MV-4-11 (cell line): ENCODE results near the gene RAB4B.
"Not testable (repeated sequence)": the region's sequence is repeated elsewhere in the genome, so short reads cannot be mapped to it uniquely, and the experiment has no call there.

Experiments used
- DNase-seq: peaks from one replicate; lab custom pipeline; 2025; lab: John Stamatoyannopoulos, UW

Gene RAB4B

DNA sequence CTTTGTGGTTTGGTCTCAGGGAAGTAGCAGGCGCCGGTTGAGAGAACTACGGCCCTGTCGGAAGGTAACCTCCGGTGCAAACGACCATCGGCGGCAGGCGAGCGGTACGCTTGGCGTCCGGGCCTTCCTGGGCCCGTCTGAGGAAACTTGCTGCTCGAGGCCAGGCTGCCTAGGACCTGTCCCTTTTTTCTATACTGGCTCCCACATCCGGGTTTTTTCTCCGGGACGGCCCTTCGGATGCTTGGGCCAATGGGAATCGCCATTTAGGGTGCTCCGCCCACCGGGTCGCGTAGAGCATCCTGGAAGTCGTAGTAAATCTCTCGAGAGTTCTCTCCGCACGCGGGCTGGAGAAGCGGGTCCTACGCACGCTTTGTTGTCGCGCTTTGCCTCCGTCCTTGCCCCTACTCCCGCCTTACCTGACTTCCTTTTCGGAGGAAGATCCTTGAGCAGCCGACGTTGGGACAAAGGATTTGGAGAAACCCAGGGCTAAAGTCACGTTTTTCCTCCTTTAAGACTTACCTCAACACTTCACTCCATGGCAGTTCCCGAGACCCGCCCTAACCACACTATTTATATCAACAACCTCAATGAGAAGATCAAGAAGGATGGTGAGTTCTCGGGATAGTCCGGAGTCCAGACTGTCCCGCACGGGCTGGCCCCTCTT, 27.0 kb upstream of the RAB4B start, which contains the start of gene SNRPA:
Gene SNRPA, plus strand, starts transcription at position 330 of the 664 bp plus-strand sequence. Its CDS starts 206 bp downstream, at position 536.
- peak; percentile 99 for DNase-seq

DNA sequence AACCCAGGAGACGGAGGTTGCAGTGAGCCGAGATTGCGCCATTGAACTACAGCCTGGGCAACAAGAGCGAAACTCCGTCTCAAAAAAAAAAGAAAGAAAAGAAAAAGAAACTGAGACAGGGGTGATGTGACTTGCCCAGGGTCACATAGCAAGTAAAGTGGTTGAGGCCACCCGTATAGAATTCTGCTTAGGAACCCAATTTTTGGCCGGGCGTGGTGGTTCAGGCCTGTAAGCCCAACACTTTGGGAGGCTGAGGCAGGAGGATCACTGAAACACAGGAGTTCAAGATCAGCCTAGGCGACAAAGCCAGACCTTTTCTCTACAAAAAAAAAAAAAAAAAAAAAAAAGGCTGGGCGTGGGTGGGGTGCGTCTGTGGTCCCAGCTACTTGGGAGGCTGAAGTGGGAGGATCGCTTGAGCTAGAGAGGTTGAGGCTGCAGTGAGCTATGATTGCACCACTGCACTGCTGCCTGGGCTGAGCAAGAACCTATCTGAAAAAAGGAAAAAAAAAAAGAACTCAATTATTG, 25.7 kb upstream of the RAB4B start:
- peak; percentile 32 for DNase-seq

DNA sequence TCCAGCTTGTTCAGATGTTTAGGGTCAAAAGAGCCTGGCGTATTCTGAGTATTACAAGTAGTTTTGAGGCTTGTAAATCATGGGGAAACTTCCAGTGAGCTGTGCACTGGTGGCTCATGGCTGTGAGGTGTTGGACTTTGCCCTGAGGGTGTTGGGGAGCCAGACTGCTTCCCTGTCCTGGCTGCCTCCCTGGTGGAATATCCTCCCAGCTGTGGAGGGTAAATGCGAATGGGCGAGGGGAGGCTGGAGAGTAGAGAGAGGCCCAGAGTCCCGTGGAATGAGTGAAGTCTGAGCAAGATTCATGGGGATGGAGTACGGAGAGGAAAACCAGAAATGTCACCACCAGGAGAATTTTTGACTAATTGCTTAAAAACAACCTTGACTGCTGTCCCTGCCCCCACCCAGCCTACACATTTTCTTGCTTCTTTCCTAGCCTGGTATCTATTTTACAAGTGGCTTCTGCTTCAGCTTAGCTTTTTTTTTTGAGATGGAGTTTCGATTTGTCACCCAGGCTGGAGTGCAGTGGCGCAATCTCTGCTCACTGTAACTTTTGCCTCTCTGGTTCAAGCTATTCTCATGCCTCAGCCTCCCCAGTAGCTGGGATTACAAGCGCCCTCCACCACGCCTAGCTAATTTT, 23.3 kb upstream of the RAB4B start:
- DNase-seq = peak; percentile 95

DNA sequence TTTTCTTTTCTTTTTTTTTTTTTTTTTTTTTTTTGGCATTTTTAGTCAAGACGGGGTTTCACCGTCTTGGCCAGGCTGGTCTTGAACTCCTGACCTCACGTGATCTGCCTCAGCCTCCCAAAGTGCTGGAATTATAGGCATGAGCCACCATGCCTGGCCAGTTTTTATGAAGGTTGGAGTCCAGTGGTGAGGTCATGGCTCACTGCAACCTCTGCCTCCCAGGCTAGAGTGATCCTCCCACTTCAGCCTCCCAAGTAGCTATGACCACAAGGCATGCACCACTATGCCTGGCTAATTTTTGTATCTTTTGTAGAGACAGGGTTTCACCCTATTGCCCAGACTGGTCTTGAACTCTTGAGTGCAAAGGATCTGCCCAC, 22.8 kb upstream of the RAB4B start:
- no peak for DNase-seq

DNA sequence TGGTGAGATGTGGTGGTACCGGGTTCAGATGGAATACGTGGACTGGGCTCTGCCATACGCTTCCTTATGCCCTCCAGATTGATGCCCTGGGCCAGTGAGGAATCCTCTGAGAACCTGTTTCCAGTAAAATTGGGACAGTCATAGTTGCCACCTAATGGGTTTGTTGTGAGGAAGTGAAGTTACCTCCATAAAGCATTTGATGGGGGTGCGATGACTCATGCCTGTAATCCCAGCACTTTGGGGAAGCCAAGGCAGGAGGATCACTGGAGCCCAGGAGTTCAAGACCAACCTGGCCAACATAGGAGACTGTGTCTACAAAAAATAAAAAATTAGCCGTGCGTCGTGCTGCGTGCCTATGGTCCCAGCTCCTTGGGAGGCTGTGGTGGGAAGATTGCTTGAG, 22.3 kb upstream of the RAB4B start:
- DNase-seq = no peak

DNA sequence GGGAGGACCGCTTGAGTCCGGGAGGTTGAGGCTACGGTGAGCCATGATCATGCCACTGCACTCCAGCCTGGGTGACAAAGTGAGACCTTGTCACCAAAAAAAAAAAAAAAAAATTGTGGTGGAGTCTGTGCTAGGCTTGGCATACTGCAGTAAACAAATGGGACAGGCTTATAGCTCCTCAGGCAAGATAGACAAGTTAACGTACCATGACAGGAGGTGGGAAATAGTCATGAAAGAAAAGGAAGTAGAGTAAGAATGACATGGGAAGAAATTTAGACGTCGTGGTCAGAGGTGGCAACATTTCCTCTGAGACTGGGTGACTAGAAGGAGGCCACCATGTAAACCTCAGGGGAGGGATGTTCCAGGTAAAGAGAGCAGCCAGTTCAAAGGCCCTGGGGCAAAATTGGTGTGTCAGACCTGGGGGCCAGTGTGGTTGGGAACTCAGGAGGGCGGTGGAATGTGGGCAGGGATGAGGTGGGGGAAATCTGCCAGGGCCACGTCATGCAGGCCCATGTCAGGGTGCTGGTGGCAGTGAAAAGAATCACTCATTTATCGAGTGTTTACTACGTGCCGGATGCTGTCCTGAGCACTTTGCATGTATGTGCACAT, 21.4 kb upstream of the RAB4B start:
- no peak for DNase-seq

DNA sequence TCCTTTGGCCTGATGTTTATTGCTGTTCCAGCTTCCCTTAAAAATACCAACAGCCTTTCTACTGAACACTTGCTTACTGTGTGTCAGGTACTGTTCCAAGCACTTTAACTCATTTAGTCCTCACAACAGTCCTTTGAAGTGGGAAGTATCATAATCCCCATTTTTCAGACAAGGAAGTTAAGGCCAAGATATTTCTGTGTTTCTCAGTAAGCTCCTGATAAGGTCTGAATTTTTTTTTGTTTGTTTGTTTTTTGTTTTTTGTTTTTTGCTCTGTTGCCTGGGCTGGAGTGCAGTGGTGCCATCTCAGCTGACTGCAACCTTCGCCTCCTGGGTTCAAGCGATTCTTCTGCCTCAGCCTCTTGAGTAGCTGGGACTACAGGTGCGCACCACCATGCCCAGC, 19.6 kb upstream of the RAB4B start:
- no peak for DNase-seq

DNA sequence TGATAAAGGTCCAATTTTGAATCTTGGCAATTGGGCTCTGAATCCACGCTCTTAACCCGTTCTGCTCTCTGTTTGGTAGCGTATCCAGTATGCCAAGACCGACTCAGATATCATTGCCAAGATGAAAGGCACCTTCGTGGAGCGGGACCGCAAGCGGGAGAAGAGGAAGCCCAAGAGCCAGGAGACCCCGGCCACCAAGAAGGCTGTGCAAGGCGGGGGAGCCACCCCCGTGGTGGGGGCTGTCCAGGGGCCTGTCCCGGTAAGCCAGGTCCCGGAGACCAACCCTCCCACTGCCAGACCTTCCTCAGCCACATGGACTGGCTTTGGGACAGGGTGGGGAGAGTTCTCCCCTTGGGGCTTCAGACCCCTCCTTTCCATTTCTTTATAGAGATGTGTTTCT, 18.7 kb upstream of the RAB4B start:
- no peak for DNase-seq

DNA sequence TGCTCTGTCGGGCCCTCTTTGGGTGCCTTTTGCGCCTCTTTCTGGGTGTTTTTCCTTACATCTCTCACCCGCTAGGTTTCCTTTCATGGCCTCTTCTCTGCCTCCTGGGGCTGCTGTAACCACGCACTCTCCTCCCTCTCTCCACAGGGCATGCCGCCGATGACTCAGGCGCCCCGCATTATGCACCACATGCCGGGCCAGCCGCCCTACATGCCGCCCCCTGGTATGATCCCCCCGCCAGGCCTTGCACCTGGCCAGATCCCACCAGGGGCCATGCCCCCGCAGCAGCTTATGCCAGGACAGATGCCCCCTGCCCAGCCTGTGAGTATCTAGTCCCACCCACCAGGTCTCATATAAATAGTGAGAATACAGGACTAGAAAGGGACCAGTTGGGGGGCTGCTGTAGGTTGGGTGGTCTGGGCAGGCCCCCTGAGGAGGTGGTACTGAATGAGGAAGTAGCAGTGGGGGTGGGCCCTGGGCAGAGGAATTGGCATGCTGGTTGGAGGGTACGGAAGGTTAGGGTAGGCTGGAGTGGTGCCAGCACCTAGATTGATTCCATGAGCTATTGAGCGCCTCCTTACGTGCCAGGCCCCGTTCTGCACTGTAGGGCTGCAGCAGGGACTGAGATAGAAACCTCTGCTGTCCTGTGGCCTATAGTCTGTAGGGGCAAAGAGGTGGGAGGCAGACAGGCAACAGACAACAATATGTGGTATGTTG, 15.1 kb upstream of the RAB4B start:
- peak; percentile 68 for DNase-seq

DNA sequence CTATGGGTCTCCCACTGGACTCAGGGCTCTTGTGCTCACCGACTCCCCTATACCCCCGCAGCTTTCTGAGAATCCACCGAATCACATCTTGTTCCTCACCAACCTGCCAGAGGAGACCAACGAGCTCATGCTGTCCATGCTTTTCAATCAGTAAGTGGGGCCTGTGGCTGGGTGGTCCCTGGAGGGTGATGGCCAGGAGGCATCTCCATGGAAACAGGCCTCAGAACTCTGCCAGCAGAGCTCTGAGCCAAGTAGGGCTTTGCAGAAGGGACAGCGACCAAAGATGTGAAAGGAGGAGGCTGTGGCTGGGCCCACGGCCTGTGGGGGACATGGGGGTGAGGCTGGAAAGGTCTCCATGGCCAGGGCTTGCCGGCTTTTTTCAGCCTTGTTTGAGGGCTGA, 14.5 kb upstream of the RAB4B start:
- no peak for DNase-seq

DNA sequence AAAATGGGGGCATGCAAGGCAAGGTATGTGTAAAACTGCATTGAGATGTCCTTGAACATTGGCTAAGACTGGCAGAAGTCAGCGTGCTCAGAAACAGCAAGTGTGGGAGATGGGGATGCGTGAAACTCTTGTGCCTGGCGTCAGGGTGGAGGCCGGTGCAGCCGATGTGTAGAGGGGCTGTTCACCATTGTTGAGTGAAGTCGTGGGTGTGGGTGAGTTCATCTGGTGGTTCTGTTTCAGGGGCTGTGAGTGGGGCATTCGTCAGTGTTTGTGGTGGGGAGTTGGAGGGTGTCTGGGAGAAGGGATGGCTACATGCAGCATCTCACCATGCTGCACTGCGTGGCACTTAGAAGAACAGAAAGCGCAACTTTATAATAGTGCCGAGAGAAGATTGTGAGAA, 14.1 kb upstream of the RAB4B start:
- no peak for DNase-seq

DNA sequence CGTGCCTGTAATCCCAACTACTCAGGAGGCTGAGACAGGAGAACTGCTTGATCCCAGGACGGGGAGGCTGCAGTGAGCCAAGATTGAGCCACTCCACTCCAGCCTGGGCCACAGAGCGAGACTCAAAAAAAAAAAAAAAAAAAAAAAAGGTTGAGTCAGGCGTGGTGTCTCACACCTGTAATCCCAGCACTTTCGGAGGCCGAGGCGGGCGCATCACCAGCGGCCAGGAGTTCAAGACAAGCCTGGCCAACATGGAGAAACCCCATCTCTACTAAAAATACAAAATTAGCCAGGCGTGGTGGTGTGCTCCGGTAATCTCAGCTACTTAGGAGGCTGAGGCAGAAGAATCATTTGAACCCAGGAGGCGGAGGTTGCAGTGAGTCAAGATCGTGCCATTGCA, 11.7 kb upstream of the RAB4B start:
- not testable (repeated sequence) for DNase-seq

DNA sequence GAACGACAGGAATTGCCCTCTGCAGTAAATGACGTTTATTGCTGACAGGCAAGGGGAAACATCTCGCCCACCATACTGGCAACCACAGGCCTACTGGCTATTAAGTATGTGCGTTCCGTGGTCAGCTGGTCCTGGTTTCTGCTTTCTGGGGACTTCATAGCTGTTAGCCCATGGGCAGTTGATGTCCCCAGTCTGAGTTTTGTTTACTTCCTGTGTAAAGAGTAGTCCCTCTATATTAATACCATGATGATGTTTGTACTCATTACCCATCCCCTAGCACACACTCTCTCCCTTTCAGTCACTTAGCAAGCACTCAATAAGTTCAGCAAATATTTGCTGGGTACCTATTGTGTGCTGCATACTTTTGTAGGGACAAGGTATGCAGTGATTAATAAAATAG, 9.2 kb upstream of the RAB4B start:
- DNase-seq = peak; percentile 55

DNA sequence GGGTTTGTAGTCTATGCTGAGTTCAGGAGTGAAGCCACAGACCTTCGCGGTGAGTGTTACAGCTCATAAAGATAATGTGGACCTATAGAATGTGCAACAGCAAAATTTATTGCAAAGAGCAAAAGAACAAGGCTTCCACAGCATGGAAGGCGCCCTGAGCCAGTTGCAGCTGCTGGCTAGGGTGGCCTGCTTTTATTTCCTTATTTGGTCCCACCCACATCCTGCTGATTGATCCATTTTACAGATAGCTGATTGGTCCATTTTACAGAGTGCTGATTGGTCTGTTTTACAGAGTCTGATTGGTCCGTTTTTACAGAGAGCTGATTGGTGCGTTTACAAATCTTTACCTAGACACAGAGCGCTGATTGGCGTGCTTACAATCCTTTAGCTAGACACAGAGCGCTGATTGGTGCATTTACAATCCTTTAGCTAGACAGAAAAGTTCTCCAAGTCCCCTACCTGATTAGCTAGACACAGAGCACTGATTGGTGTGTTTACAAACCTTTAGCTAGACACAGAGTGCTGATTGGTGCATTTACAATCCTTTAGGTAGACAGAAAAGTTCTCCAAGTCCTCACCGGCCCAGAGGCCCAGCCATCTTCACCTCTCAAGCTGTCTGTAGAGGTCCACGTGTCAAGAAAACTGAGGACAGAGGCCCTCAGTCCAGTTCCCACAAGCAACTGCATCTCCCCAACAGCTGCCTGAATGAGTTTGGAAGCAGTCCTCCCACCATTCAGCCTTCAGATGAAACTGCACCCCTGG, 6.8 kb upstream of the RAB4B start:
- peak; percentile 71 for DNase-seq

DNA sequence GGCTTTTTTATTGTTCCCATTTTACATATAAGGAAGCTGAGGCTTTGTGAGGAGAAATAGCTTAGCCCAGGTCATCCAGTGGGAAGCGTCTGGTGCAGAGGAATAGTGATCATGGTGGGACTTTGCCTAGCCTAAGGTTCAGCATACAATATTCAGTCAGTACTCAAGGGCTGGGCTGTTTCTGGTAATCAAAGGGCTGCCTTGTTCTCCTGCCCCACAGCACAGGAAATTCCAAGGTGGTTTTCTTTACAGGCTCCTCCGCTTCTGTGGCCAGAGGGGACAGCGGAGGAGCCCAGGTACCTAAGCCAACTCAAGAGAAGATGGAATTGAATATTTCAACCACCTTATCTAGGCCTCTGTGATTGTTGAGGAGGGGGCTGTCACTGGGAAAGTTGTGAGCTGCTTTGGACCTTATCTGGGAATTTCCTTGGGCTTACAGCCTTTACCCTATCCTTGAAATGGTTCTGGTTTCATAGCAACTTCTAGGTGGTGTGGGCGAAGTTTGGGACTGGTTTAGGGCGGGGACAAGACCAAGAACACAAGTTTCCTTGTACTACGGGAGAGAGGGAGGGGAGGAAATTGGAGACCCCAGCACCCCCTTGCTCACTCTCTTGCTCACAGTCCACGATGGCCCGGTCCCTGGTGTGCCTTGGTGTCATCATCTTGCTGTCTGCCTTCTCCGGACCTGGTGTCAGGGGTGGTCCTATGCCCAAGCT, 3.0 kb upstream of the RAB4B start, which contains the start of gene MIA:
Gene MIA, plus strand, starts transcription at position 606 of the 716 bp plus-strand sequence. Its CDS starts 22 bp downstream, at position 628.
- no peak for DNase-seq

DNA sequence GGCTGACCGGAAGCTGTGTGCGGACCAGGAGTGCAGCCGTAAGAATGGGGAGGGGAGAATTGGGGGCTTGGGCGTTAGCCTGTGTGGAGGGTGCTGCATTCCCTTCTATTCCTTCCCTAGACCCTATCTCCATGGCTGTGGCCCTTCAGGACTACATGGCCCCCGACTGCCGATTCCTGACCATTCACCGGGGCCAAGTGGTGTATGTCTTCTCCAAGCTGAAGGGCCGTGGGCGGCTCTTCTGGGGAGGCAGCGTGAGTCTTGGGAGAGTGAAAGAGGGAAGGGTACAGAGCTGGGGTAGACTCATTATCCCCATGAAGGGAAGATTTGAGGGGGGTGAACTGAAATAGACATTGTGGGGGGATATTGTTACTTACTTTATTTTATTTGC, 2.4 kb upstream of the RAB4B start:
- DNase-seq = no peak

DNA sequence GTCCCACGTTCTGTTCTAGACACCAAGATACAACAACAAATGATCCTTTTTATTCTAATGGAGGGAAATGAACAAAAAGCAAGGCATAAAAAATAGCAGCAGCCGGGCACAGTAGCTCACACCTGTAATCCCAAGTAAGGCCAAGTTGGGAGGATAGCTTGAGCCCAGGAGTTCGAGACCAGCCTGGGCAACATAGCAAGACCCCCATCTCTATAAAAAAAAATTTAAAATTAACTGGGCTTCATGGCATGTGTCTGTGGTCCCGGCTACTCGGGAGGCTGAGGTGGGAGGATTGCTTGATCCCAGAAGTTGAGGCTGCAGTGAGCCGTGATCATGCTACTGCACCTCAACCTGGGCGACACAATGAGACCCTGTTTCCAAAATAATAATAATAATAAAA, 1.7 kb upstream of the RAB4B start:
- DNase-seq = no peak

DNA sequence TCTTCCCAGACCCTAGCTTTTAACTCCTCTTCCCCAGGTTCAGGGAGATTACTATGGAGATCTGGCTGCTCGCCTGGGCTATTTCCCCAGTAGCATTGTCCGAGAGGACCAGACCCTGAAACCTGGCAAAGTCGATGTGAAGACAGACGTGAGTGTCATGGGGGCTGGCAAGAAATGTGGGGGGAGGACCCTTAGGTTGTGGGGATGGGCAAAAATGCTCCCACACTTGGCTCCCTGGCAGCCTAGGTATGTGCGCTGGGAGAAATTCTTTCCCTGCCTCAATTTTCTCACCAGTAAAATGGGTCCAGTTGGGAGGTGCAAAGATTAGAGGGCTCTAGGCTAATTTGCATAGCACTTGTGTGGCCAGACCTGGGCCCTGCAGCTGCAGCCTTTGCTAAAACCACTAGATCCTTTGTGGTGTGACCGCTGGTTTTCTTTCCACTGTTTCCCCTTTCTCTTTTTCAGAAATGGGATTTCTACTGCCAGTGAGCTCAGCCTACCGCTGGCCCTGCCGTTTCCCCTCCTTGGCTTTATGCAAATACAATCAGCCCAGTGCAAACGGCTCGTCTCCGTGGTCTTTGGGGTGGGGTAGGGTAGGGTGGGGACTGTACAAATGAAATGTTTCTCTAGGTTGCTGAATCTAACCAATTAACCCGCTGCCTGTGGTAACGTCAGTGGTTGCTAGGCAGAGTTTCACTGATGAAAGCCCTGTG, 959 bp upstream of the RAB4B start:
- DNase-seq = peak; percentile 100

DNA sequence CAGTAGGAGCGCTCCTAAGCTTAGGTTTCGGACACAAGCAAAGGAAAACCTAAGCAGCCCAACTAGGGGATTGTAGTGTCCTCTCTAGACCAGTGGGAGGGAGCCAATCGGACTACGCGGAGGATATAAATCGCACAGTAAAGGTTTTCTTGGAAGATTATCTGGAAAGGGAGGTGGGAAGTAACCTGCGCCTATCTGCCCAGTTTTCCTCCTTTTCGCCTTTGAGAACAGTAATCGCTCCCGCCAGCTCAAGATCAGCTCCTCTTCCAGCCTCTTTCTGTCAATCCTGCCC, 456 bp upstream of the RAB4B start:
- DNase-seq = no peak

DNA sequence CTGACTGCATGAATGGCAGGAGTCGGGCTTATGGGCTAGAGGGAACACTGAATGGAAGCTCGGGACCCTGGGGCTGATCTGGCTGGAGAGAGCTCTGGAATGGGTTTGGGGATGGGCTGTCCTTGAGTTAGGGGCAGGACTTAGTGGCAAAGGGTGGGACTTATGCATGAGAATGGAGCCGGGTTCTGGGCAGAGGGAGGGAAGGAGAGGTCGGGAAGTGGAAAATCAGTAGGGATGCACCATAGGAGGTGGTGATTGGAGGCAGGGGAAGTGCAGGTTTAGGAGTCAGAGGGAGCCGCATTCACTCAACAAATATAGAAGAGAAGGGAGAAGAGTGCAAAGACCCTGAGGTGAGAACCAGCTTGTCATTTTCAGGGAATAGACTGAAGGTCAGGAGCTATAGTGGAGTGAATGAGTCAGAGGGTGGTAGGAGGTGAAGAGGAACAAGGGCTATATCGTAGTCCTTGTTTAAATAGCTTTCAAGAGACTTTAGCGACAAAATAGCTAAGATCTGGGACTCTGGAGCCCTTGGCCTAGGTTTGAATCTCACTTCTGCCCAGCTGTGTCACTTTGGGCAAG, 748 bp downstream of the RAB4B start:
- peak; percentile 61 for DNase-seq
